GM19239 (cell line): ENCODE measurements around the gene STOML3.

Experiments used
- DNase-seq: peaks from one replicate; pipeline ENCODE4 v3.0.0; 2011; ENCODE audit warnings: low spot score; ENCODE audit not compliant: insufficient read length
- FAIRE-seq: peaks from 2 replicates; lab custom pipeline; 2011; peaks lifted over from hg19 to GRCh38; lab: Jason Lieb, UNC

Gene STOML3

GRCh38 chr13:38922170-38922569 lies 68.5 kb downstream of the STOML3 start:
- no peak for DNase-seq
- no peak for FAIRE-seq

GRCh38 chr13:38921081-38921480 lies 69.5 kb downstream of the STOML3 start:
- DNase-seq (no peak), FAIRE-seq (no peak)
